ENCODE results near the gene TCL1B.
A peak's percentile ranks its signal among the peaks of the same experiment; 100 is the strongest.

Gene TCL1B

GRCh38 chr14:95667249-95667693 is 19.0 kb upstream of the TCL1B start:
- no peak for DNase-seq

GRCh38 chr14:95668235-95668772 is 17.9 kb upstream of the TCL1B start:
- DNase-seq, result no peak

- DNase-seq, result no peak
These were observed 11.6 kb upstream of the TCL1B start for GRCh38 chr14:95674613-95675012.

GRCh38 chr14:95675486-95675885 is 10.7 kb upstream of the TCL1B start:
- DNase-seq, result no peak

- DNase-seq, result no peak
These were observed 8.9 kb upstream of the TCL1B start for GRCh38 chr14:95677179-95677835.

- no peak for DNase-seq
These were observed 6.9 kb upstream of the TCL1B start for GRCh38 chr14:95679148-95679815.

GRCh38 chr14:95679998-95680735 is 6.1 kb upstream of the TCL1B start:
- DNase-seq, result no peak

DNA sequence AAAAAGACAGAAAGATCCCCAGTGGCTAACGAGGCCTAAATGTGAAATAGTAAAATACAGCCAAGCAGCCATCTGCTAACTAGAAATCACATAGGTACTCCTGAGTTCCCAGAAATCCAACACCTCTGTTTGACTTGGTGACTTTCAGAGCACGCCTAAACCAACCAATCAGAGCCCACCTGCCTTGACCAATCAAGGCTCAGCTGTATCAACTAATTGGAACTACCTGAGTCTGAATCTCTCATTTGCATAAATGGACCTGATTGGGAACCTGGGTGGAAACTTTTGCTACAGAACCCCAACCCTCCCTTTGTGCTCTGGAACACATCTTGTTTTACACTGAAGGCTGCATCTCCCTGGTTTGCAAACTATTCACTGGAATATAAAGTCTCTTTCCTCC is 5.1 kb upstream of the TCL1B start:
- no peak for DNase-seq

- DNase-seq, result peak in 1 of 2 experiments; percentile 14
These were observed 2.4 kb upstream of the TCL1B start for GRCh38 chr14:95683793-95684192.

DNA sequence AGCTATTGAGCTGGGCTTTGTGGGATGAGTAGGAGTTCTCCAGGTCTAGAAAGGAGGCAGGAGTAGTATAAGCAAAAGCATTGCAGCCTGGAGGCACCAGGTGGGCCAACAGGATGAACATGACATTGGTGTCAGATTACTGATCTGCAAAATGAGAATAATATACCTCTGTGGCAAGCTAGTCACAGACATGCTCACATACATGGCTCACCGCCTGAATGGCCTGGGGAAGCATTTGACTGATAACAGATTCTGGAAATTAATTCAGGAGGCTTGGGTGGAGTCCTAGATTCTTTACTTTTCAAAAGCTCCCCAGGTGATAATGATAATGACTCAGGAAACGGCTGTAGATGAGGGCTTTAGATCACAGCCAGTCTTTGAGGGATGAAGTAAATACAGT is 709 bp downstream of the TCL1B start:
- DNase-seq, result no peak

GRCh38 chr14:95689441-95689840 is 3.2 kb downstream of the TCL1B start:
- DNase-seq, result no peak

DNA sequence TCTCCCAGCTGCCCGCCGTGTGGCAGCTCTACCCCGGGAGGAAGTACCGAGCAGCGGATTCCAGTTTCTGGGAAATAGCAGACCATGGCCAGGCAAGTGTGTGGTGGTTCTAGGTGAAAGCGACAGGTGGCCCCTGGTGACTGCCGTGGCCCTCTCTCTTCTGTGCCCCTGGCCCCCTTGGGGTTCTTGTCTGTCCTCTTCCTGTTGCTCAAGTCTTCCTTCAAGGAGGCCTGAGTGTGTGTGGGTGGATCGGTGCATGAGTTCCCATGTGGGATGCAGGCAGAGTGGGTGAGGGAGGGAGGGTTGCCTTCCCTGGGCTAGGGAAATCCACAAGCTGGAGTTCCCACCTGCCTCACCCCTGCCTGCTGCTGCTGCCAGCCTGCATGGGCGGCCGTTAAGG is 4.6 kb downstream of the TCL1B start:
- DNase-seq, result no peak

- DNase-seq, result no peak
These were observed 5.4 kb downstream of the TCL1B start for GRCh38 chr14:95691591-95691990.

DNA sequence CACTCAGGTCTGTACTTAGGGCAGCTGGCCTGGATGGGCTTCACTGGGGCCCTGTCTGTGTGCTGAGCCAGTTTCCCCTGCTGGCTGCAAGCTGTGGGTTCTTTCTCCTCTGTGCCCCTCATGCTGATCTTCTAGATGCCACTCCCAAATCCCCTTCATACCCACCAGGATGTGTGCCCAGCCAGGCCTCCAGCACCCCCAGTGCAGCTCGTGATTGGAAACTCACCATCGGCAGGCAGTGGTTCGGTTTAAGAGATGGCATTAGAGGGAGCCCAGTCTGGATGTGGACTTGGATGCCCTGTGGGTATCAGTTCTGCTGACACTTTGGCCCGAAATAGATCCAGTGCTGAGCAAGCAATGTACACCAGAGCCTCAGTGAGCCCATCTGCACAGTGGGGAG is 5.9 kb downstream of the TCL1B start:
- DNase-seq, result no peak

DNA sequence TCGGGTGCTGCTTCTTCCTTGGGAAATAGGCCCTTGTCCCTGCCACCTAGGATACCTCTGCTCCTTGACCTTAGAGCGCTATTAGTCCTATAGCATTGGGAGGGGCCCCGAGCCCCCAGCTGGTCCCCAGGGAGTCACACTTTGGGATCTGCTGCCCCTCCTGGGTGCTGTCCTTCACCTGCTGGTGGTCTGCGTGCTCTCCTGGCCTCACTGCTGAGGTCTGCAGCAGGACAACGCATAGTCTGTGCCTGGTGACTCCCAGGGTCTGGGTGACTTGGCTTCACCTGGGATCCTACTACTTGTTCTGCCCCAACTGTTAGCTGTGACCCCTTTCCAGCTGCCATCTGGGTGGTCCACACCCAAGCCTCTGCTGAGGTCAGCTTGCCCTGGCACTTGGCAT is 8.8 kb downstream of the TCL1B start:
- DNase-seq, result no peak

DNA sequence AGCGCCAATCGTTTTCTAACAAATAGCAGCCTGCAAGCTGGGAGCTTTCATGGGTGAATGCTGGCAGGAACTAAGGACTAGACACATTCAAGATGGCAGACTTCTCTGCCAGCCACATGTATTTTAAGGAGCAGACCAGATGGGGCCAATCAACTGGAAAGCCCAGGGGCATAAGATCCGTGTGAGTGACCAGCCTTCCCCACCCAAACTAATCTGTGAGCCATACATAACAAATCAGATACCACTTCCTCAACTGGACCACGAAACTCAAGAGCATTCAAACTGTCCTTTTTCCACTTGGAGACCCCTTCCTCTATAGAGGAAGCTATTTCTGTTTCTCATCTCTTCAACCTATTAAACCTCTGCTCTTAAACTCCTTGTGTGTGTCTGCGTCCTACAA is 9.7 kb downstream of the TCL1B start:
- DNase-seq, result no peak

GRCh38 chr14:95696741-95697140 is 10.5 kb downstream of the TCL1B start:
- DNase-seq, result no peak

DNA sequence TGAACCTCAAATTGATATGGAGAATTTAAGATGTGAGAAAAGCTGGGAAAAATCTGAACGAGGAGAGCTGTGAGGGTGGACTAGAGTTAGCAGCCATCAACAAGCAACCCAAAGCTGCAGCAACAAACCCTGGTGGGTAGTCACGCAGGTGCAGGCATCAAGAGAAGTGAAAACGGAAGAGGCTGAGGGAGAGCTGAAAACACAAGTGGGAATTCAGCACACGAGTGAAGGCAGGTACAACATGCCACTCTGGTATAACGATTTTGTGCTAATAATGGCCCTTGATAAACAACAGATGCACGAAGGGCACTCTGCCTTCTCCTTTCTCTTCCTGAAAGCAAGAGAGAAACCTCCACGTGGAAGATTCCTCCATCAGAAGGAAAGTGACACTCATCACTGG is 11.5 kb downstream of the TCL1B start:
- no peak for DNase-seq

- DNase-seq, result no peak
These were observed 12.1 kb downstream of the TCL1B start for GRCh38 chr14:95698287-95698686.

DNA sequence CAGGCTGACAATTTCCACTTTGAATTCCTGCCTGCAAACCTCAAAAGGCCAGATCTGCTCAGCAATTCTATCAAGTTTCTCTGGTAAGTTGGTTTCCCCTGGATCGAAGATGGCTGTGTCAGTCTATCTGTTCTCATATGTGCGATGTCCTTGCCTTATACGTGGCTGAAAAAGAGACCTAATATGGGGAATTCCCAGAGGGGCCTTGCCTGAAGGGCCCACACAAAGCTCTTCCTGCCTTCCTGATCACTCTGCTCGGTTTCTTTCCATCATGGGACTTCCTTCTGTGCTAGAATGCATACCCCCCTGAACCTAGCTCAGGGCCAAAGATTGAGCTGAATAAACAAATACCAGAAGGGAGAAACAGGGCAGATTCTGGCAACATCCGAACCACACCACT is 13.2 kb downstream of the TCL1B start:
- DNase-seq, result no peak

GRCh38 chr14:95700221-95700976 is 14.2 kb downstream of the TCL1B start:
- no peak for DNase-seq

GRCh38 chr14:95701846-95702221 is 15.6 kb downstream of the TCL1B start:
- DNase-seq, result no peak

- DNase-seq, result no peak
These were observed 17.1 kb downstream of the TCL1B start for GRCh38 chr14:95703341-95703740.
